Gastrocnemius medialis (tissue), 4 donors: ENCODE measurements around the gene LRRC26.

ENCODE experiments used
- POLR2A ChIP-seq, 2 donors: fragments of 450-650 bp; IDR thresholded peaks; one replicate each; pipeline ENCODE4 v1.6.1; 2017; ENCODE audit warnings: antibody characterized with exemption in 2 of 2, mild to moderate bottlenecking in 2 of 2, moderate library complexity in 2 of 2
- TF ChIP-seq, protein P1 (sequence below), 5 experiments: fragments of 450-650 bp in 3 of 5; fragments of 200-600 bp in 2 of 5; sonication (generic) in 2 of 5; IDR thresholded peaks in 4 of 5; conservative IDR thresholded peaks in 1 of 5; 1 replicate in 4 of 5; 2 replicates in 1 of 5; pipeline ENCODE4 v1.5.1; 2016 to 2019; ENCODE audit warnings: antibody characterized with exemption in 5 of 5, mild to moderate bottlenecking in 3 of 5, moderate library complexity in 3 of 5

DNA sequence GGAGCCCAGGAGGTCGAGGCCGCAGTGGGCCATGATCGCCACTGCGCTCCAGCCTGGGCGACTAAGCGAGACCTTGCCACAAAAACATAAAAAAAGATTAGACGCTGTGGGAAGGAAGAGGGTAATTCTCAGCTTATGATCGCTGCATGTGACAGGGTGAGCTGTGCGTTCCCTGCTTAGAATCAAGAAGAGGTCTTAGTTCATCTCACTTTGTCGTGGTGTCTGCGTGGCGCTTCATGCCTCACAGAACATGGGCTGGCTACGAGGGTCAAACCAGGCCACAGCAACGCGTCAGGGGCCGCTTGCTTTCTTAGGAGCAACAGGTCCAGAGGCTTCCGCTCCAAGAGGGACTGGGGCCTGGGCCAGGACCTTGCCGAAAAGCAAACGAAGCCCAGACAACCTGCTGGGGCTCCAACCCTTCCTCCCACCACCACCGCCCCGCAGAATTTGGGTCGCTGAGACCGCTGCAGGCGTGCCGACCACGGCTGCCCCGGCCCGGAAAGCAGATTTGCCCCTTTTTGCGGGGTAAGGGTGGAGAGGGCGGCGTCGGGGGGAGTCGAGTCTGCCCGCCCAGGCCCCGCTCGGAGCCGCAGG is 40.9 kb downstream of the LRRC26 start:
- TF ChIP-seq POLR2A (IDR thresholded peaks at IDR 0.05), result no peak
- TF ChIP-seq, protein P1, sequence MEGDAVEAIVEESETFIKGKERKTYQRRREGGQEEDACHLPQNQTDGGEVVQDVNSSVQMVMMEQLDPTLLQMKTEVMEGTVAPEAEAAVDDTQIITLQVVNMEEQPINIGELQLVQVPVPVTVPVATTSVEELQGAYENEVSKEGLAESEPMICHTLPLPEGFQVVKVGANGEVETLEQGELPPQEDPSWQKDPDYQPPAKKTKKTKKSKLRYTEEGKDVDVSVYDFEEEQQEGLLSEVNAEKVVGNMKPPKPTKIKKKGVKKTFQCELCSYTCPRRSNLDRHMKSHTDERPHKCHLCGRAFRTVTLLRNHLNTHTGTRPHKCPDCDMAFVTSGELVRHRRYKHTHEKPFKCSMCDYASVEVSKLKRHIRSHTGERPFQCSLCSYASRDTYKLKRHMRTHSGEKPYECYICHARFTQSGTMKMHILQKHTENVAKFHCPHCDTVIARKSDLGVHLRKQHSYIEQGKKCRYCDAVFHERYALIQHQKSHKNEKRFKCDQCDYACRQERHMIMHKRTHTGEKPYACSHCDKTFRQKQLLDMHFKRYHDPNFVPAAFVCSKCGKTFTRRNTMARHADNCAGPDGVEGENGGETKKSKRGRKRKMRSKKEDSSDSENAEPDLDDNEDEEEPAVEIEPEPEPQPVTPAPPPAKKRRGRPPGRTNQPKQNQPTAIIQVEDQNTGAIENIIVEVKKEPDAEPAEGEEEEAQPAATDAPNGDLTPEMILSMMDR (IDR thresholded peaks at IDR 0.05 in 4 of 5, conservative IDR thresholded peaks at IDR 0.05 in 1 of 5), result no peak
